ENCODE measurements around the gene TMEM260.
"Not testable (repeated sequence)": the region's sequence is repeated elsewhere in the genome, so short reads cannot be mapped to it uniquely, and the experiment has no call there.

Gene TMEM260

GRCh38 chr14:56598519-56598918 lies 18.9 kb downstream of the TMEM260 start:
- H3K27me3 ChIP-seq (ENCODE audit: insufficient read depth, poor library complexity, severe bottlenecking), result no peaks in the 10 kb centered on the region
- no peak overlapping the region for H3K4me3 ChIP-seq (replicated peaks; ENCODE audit: insufficient read depth, low read length)
- H3K27ac ChIP-seq (replicated peaks), result no peak overlapping the region
- TF ChIP-seq GABPA (IDR thresholded peaks at IDR 0.05; ENCODE audit: low read depth) (no peak), SPI1 (IDR thresholded peaks at IDR 0.05; ENCODE audit: borderline replicate concordance, low read depth) (no peak), POLR2AphosphoS5 (IDR thresholded peaks at IDR 0.05; ENCODE audit: low read depth) (no peak), CTCF (IDR thresholded peaks at IDR 0.05; ENCODE audit: insufficient read depth, low read length) (no peak)
- TF ChIP-seq, protein P1, sequence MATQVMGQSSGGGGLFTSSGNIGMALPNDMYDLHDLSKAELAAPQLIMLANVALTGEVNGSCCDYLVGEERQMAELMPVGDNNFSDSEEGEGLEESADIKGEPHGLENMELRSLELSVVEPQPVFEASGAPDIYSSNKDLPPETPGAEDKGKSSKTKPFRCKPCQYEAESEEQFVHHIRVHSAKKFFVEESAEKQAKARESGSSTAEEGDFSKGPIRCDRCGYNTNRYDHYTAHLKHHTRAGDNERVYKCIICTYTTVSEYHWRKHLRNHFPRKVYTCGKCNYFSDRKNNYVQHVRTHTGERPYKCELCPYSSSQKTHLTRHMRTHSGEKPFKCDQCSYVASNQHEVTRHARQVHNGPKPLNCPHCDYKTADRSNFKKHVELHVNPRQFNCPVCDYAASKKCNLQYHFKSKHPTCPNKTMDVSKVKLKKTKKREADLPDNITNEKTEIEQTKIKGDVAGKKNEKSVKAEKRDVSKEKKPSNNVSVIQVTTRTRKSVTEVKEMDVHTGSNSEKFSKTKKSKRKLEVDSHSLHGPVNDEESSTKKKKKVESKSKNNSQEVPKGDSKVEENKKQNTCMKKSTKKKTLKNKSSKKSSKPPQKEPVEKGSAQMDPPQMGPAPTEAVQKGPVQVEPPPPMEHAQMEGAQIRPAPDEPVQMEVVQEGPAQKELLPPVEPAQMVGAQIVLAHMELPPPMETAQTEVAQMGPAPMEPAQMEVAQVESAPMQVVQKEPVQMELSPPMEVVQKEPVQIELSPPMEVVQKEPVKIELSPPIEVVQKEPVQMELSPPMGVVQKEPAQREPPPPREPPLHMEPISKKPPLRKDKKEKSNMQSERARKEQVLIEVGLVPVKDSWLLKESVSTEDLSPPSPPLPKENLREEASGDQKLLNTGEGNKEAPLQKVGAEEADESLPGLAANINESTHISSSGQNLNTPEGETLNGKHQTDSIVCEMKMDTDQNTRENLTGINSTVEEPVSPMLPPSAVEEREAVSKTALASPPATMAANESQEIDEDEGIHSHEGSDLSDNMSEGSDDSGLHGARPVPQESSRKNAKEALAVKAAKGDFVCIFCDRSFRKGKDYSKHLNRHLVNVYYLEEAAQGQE (IDR thresholded peaks at IDR 0.05; ENCODE audit: insufficient replicate concordance, low read depth), result no peak
- no peak for DNase-seq (ENCODE audit: low read depth in 1 of 2, low spot score in 1 of 2)

GRCh38 chr14:56603648-56604047 lies 24.1 kb downstream of the TMEM260 start:
- Histone ChIP-seq H3K4me3 (replicated peaks; ENCODE audit: insufficient read depth, low read length) (no peak overlapping the region), H3K27me3 (ENCODE audit: insufficient read depth, poor library complexity, severe bottlenecking) (no peaks in the 10 kb centered on the region), H3K27ac (replicated peaks) (no peak overlapping the region)
- no peak for DNase-seq (ENCODE audit: low read depth in 1 of 2, low spot score in 1 of 2)
- TF ChIP-seq SPI1 (IDR thresholded peaks at IDR 0.05; ENCODE audit: borderline replicate concordance, low read depth) (no peak), CTCF (IDR thresholded peaks at IDR 0.05; ENCODE audit: insufficient read depth, low read length) (no peak), GABPA (IDR thresholded peaks at IDR 0.05; ENCODE audit: low read depth) (no peak), POLR2AphosphoS5 (IDR thresholded peaks at IDR 0.05; ENCODE audit: low read depth) (no peak)

GRCh38 chr14:56608689-56609088 lies 29.1 kb downstream of the TMEM260 start:
- Histone ChIP-seq H3K27ac (replicated peaks) (no peak overlapping the region), H3K27me3 (ENCODE audit: insufficient read depth, poor library complexity, severe bottlenecking) (no peaks in the 10 kb centered on the region), H3K4me3 (replicated peaks; ENCODE audit: insufficient read depth, low read length) (no peak overlapping the region)
- no peak for DNase-seq (ENCODE audit: low read depth in 1 of 2, low spot score in 1 of 2)
- TF ChIP-seq GABPA (IDR thresholded peaks at IDR 0.05; ENCODE audit: low read depth) (no peak), CTCF (IDR thresholded peaks at IDR 0.05; ENCODE audit: insufficient read depth, low read length) (no peak), POLR2AphosphoS5 (IDR thresholded peaks at IDR 0.05; ENCODE audit: low read depth) (no peak)

DNA sequence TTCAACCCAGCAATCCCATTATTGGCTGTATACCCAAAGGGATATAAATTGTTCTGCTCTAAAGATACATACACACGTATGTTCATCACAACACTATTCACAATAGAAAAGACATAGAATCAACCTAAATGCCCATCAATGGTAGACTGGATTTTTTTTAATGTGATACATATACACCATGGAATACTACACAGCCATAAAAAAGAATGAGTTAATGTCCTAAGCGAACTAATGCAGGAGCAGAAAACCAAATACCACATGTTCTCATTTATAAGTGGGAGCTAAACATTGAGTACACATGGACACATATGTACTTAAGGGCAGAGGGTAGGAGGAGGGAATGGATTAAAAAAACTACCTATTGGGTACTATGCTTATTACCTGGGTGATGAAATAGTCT lies 32.1 kb downstream of the TMEM260 start:
- DNase-seq (ENCODE audit: low read depth in 1 of 2, low spot score in 1 of 2); H3K27me3 ChIP-seq (ENCODE audit: insufficient read depth, poor library complexity, severe bottlenecking); H3K4me3 ChIP-seq (replicated peaks; ENCODE audit: insufficient read depth, low read length); H3K27ac ChIP-seq (replicated peaks): not testable (repeated sequence)

- DNase-seq (ENCODE audit: low read depth in 1 of 2, low spot score in 1 of 2), result no peak
- H3K27ac ChIP-seq (replicated peaks), result no peak overlapping the region
- H3K27me3 ChIP-seq (ENCODE audit: insufficient read depth, poor library complexity, severe bottlenecking), result no peaks in the 10 kb centered on the region
- TF ChIP-seq CTCF (IDR thresholded peaks at IDR 0.05; ENCODE audit: insufficient read depth, low read length) (no peak), GABPA (IDR thresholded peaks at IDR 0.05; ENCODE audit: low read depth) (no peak), POLR2AphosphoS5 (IDR thresholded peaks at IDR 0.05; ENCODE audit: low read depth) (no peak)
- no peak overlapping the region for H3K4me3 ChIP-seq (replicated peaks; ENCODE audit: insufficient read depth, low read length)
Measured at GRCh38 chr14:56617084-56617483, 37.5 kb downstream of the TMEM260 start.
